ENCODE results near the gene TAF11L9.

DNA sequence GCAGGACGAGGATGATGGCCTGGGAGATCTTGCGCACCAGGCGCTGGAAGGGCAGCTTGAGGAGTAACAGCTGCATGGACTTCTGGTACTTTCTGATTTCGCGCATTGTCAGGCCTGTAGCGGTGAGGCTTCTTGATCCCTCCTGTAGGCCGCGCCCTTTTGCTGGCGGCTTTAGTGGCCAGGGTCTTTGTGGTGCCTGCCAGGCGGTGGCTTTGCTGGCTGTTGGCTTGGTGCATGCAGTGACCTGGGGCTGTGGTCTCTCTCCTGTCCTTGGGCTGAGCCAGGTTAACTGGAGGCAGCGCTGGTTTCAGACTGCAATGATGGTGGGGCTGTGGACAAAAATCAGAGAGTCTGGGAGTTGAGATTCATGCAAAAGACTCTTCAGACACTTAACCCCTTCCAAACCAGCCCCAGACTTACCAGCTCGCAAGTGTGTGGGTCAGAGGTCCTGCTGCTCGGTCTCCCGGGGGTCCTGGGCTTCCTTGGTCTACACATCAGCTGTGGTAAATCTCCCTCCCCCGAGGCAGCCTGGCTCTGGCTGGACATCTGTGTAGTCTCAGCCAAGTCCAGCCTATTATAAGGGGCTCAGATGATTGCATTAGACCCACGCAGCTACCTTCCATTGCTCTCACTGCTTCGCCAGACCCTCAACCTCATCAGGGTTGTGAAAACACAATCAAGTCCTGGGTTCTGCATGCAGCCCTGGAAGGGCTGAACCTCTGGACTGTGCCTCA is 20.8 kb upstream of the TAF11L9 start:
- no peak for TF ChIP-seq POLR2A (IDR thresholded peaks at IDR 0.05)
- TF ChIP-seq, protein P1, sequence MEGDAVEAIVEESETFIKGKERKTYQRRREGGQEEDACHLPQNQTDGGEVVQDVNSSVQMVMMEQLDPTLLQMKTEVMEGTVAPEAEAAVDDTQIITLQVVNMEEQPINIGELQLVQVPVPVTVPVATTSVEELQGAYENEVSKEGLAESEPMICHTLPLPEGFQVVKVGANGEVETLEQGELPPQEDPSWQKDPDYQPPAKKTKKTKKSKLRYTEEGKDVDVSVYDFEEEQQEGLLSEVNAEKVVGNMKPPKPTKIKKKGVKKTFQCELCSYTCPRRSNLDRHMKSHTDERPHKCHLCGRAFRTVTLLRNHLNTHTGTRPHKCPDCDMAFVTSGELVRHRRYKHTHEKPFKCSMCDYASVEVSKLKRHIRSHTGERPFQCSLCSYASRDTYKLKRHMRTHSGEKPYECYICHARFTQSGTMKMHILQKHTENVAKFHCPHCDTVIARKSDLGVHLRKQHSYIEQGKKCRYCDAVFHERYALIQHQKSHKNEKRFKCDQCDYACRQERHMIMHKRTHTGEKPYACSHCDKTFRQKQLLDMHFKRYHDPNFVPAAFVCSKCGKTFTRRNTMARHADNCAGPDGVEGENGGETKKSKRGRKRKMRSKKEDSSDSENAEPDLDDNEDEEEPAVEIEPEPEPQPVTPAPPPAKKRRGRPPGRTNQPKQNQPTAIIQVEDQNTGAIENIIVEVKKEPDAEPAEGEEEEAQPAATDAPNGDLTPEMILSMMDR (IDR thresholded peaks at IDR 0.05), result no peak

All from Peyer's patch (tissue), 4 donors.